ENCODE results near the gene ITPKC.

DNA sequence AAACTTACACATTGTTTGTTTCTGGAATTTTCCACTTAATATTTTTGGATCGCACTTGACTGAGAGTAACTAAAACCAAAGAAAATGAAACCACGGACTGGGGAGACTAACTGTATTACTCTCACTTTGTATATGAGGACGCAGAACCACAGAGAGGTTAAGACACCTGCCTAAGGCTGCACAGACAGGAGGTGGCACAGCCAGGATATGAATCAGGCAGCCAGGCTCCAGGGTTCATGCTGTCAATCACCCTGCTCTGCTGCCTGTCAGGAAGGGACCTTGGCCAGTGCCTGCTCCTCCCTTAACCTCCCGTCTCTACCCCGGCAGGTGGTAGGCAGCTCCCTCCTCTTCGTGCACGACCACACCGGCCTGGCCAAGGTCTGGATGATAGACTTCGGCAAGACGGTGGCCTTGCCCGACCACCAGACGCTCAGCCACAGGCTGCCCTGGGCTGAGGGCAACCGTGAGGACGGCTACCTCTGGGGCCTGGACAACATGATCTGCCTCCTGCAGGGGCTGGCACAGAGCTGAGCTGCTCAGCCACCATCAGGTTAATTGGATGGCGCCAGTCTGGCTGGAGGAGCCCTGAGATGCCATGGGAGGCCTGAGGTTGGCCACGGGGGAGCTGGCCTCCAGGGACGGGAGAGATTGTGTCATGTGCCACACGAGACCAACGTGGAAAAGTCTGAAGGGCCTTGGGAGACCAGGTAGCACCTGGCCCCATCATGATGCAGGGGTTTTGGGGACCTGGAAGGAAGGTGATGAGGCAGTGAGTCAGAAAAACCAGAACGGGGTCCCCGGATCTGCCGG, 22.3 kb downstream of the ITPKC start:
- TF ChIP-seq CTCF (IDR thresholded peaks at IDR 0.05): no peak
- no peak for TF ChIP-seq EZH2phosphoT487 (IDR thresholded peaks at IDR 0.05)
- TF ChIP-seq EZH2 (IDR thresholded peaks at IDR 0.05): no peak

All from neural progenitor cell (in vitro differentiated cells).